T-helper 22 cell (primary cell): ENCODE results near the gene TMSB4X.
"Not testable (repeated sequence)": the region's sequence is repeated elsewhere in the genome, so short reads cannot be mapped to it uniquely, and the experiment has no call there.

Experiments used
- DNase-seq: peaks from one replicate; pipeline ENCODE4 v3.0.0-alpha.2; 2020; ENCODE audit warnings: low read depth

Gene TMSB4X

DNA sequence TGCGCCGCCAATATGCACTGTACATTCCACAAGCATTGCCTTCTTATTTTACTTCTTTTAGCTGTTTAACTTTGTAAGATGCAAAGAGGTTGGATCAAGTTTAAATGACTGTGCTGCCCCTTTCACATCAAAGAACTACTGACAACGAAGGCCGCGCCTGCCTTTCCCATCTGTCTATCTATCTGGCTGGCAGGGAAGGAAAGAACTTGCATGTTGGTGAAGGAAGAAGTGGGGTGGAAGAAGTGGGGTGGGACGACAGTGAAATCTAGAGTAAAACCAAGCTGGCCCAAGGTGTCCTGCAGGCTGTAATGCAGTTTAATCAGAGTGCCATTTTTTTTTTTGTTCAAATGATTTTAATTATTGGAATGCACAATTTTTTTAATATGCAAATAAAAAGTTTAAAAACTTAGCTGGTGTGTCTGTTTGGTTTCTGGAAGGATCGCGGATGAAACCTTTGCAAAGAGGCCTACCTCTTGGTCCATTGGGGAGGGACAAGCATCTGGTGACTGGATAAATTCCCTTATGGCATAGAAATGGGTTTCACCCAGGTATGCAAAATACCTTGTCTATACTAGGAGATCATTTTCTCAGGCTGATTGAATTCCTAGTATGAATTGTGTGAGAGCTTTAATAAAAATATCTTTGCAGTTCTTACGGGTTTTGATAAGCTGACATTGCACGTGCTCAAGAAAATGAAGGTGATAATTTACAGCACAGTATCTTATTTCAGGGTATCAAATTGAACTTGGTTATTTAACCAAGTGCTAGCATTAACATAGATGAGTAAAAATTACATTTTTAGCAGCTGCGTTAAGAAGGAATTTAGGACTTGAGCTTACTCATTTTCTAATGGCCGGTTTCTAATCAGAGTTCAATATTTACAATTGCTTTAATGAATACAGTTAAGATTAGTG, 2.2 kb downstream of the TMSB4X start:
- DNase-seq: not testable (repeated sequence)

GRCh38 chrX:12977761-12978204, 2.9 kb downstream of the TMSB4X start:
- no peak for DNase-seq

- peak; percentile 72 for DNase-seq
Observed at GRCh38 chrX:12978205-12979025, 3.5 kb downstream of the TMSB4X start.

- DNase-seq: no peak
Observed at GRCh38 chrX:12979026-12979607, 4.2 kb downstream of the TMSB4X start.

DNA sequence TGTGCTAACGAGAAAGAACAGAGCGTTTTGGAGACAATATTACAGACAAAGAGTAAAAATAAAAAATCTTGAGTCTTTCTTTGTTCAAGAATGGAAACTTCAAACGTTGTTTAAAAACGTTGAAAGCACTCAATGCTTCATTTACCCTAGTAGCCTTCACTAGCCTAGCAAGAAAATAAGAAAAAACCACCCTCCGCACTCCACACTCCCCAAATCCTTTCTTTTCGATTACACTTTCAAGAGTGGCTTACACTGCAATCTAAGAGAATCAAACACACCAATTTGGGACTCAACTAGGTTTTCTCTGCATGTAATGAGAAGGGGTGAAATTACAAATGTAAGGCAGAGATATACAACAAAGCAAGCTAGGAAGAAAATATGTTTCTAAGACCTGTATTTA, 4.7 kb downstream of the TMSB4X start:
- no peak for DNase-seq

DNA sequence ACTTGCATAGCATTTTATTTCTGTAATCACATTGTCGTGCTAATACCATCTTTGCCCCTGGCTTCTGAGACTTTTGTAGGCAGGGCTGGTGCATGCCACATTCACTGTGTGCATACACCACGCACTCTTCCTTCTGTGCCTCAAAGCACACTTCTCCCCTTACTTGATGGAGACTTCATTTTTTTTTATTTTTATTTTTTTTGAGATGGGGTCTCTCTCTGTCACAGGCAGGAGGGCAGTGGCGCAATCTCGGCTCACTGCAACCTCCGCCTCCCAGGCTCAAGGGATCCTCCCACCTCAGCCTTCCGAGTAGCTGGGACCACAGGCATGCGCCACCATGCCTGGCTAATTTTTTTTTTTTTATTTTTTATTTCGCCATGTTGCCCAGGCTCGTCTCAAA, 5.1 kb downstream of the TMSB4X start:
- DNase-seq: not testable (repeated sequence)

DNA sequence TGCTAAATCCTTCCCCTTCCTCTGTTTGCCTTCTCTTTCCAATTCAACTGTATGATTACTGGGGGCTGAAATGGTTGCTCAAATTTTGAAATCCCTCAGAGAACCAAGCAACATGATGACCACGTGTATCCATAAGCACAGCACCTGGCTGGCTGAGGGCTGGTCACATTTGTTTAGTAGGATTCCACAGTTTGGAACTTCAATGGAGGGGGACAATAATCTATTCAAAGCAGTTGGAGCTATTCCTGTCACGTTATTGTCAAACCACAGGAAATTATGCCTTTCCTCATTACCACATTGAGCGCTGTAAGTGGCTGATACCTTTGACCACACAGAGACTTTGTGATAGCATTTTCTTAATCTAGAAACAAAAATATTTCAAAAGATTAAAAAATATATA, 7.0 kb downstream of the TMSB4X start:
- DNase-seq: no peak

DNA sequence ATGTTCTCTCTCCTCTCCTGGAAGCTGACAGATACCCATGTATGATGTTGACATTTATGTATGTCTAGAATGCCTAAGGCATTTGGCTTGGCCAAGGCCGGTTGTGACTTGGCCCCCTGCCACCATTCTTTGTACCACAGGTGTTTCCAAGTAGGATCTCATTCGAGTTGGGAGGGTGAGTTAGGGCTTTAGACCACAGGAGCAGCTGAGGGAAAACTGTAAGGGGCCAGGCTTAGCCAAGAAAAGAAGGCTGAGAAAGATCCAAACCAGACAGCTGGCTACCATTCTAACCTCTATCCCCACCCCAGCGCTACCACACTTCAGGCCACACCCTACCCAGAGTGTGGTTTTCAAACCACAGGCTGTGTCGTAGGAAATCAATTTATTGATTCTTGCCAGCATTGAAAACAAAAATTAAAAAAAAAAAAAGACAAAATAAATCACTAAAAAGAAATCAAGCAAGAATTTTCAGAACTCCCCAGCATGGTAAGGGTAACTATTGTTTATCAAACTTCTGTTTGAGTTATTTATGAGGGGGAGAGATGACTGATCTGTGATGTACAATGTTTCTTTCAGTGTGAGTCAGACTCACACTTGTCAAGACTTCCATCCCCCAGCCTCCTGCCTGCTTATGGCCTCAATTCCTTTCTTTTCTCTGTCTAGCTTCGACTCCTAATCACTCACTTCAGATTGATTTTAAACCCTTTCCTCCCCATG, 9.9 kb downstream of the TMSB4X start:
- no peak for DNase-seq

- no peak for DNase-seq
Observed at GRCh38 chrX:12985331-12985730, 10.4 kb downstream of the TMSB4X start.

- DNase-seq: no peak
Observed at GRCh38 chrX:12986164-12986779, 11.4 kb downstream of the TMSB4X start.

GRCh38 chrX:12986886-12987285, 12.0 kb downstream of the TMSB4X start:
- DNase-seq: no peak

- DNase-seq: no peak
Observed at GRCh38 chrX:12987340-12987739, 12.4 kb downstream of the TMSB4X start.

DNA sequence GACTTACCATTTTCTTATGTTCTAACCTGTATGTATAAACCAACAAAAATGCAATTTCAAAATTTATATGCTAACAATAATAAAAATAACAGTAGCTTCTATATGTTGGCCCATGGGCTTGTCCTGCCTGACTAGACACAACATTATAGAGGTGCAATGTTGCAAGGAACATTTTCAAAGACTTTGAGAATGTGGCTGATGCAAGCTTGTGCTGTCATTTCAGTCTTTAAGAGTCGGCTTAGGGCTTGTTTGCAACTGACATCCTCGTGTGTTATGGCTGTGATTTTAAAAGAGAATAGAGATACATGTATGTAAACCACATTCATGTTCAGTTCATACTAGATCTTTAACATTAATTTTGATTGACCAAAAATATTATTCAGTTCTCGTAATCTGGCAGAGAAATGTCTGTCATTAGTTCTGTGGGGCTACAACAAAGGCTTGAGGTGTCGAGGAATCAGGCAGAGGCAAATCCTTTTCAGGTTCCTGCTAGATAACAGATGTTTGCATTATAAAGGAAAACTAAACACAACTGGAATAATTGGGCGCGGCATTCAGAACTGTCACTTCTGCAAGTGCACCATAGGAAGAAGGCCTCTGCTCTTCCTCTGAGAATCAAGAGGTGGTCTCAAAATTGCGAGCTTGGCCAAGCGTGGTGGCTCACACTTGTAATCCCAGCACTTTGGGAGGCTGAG, 13.1 kb downstream of the TMSB4X start:
- DNase-seq: no peak

GRCh38 chrX:12988797-12989196, 13.9 kb downstream of the TMSB4X start:
- no peak for DNase-seq

GRCh38 chrX:12989461-12989860, 14.6 kb downstream of the TMSB4X start:
- DNase-seq: no peak

- no peak for DNase-seq
Observed at GRCh38 chrX:12991575-12991974, 16.7 kb downstream of the TMSB4X start.

GRCh38 chrX:12992544-12993118, 17.7 kb downstream of the TMSB4X start:
- no peak for DNase-seq

DNA sequence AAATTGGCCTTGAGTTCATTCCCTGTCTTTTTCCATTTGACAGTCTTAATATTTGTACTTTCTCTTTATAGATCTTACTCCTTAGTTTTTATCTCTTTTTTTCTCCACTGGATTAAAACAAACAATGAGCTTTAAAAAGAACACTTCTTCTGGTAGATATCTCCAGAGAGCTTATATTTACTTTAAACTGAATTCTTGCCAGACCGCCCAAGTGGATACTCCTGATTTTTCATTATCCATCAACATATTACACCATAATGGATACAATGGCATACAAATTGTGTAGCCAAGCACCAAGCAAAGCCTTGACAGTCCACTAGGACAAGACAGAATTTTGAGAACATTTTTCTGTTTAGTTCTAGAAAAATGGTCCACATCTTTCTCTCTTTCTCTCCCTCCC, 18.9 kb downstream of the TMSB4X start:
- no peak for DNase-seq

GRCh38 chrX:12994321-12994720, 19.4 kb downstream of the TMSB4X start:
- no peak for DNase-seq

DNA sequence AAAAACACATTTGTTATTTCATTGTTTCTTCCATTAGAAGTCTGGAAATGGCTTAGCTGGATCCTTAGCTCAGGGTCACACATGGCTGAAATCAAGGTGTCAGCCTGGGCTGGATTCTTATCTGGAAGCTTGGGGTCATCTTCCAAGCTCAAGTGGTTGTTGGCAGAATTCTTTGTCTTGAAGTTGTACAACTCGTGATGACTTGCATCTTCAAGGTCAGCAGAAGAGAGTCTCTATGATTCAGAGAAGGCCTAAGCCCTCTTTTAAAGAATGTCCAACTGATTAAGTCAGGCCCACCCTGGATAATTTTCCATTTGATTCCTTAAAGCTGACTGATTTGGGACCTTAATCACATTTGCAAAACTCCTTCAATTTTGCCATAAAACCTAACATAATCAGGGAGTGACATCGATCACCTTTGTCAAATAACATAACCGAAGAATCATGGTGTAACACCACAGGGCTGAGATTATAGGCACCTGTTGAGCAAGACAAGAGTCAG, 22.1 kb downstream of the TMSB4X start:
- DNase-seq: no peak
